ENCODE data around the gene MDK. TPM values are rescaled to one million over a fixed set of nuclear protein-coding genes. Genes with fewer than 3 reads are reported as not detected.

Gene MDK
- total and polyA plus RNA-seq, 2 experiments from 2014 or later = 3,396 to 4,339 TPM

- no peak for DNase-seq (ENCODE audit: low read depth in 1 of 2, low spot score in 1 of 2)
- Histone ChIP-seq H3K36me3 (peaks cover 4% of the 10 kb centered on the region), H3K9me3 (ENCODE audit: low read depth) (no peaks in the 10 kb centered on the region), H3K27ac (no peak overlapping the region), H3K4me3 (no peak overlapping the region), H3K27me3 (peaks cover 20% of the 10 kb centered on the region), H3K4me1 (ENCODE audit: low read depth) (peaks cover 22% of the 10 kb centered on the region)
- TF ChIP-seq CTCF (IDR thresholded peaks at IDR 0.05; ENCODE audit: low read depth, low read length) = no peak
Measured at GRCh38 chr11:46387456-46387855, 6.0 kb downstream of the MDK start.

- no peaks in the 10 kb centered on the region for H3K9me3 ChIP-seq (ENCODE audit: low read depth)
- no peak overlapping the region for H3K4me3 ChIP-seq
- peaks cover 4% of the 10 kb centered on the region for H3K36me3 ChIP-seq
- peaks cover 20% of the 10 kb centered on the region for H3K27me3 ChIP-seq
- H3K27ac ChIP-seq = peak overlapping the region; percentile 13
- peaks cover 22% of the 10 kb centered on the region for H3K4me1 ChIP-seq (ENCODE audit: low read depth)
- no peak for TF ChIP-seq CTCF (IDR thresholded peaks at IDR 0.05; ENCODE audit: low read depth, low read length)
- peak in 1 of 2 donors; percentile 45 for DNase-seq (ENCODE audit: low read depth in 1 of 2, low spot score in 1 of 2)
Measured at GRCh38 chr11:46387919-46388618, 6.6 kb downstream of the MDK start.

GRCh38 chr11:46388619-46389449 is 7.4 kb downstream of the MDK start:
- Histone ChIP-seq H3K9me3 (ENCODE audit: low read depth) (no peaks in the 10 kb centered on the region), H3K27ac (peak overlapping the region; percentile 13), H3K4me3 (peak overlapping the region; percentile 37), H3K27me3 (peaks cover 20% of the 10 kb centered on the region), H3K36me3 (no peaks in the 10 kb centered on the region), H3K4me1 (ENCODE audit: low read depth) (peaks cover 22% of the 10 kb centered on the region)
- no peak for TF ChIP-seq CTCF (IDR thresholded peaks at IDR 0.05; ENCODE audit: low read depth, low read length)
- DNase-seq (ENCODE audit: low read depth in 1 of 2, low spot score in 1 of 2) = peak; percentile 6 to 67

- peak; percentile 72 to 90 for DNase-seq (ENCODE audit: low read depth in 1 of 2, low spot score in 1 of 2)
- no peaks in the 10 kb centered on the region for H3K36me3 ChIP-seq
- H3K27ac ChIP-seq = no peak overlapping the region
- H3K4me3 ChIP-seq = peak overlapping the region; percentile 37
- H3K27me3 ChIP-seq = peaks cover 20% of the 10 kb centered on the region
- peaks cover 22% of the 10 kb centered on the region for H3K4me1 ChIP-seq (ENCODE audit: low read depth)
- peak; percentile 75 for TF ChIP-seq CTCF (IDR thresholded peaks at IDR 0.05; ENCODE audit: low read depth, low read length)
- H3K9me3 ChIP-seq (ENCODE audit: low read depth) = no peaks in the 10 kb centered on the region
Measured at GRCh38 chr11:46389450-46390330, 8.2 kb downstream of the MDK start.
